Mesenchymal stem cell (in vitro differentiated cells and primary cell): ENCODE measurements around the gene BSND.
A peak's percentile ranks its signal among the peaks of the same experiment; 100 is the strongest.

Experiments
- DNase-seq: peaks from one replicate; pipeline ENCODE4 v3.0.0-alpha.2; 2013
- H2AFZ ChIP-seq: one replicate; pipeline ENCODE4 v1.6.1; 2013; ENCODE audit warnings: low read depth, mild to moderate bottlenecking, control low read depth, inconsistent platforms, low read length, moderate library complexity
- H2AK5ac ChIP-seq: 2 replicates; pipeline ENCODE4 v1.6.1; 2013; ENCODE audit warnings: low read length, moderate library complexity, mild to moderate bottlenecking, inconsistent platforms; ENCODE audit not compliant: severe bottlenecking
- H2BK120ac ChIP-seq: one replicate; pipeline ENCODE4 v1.6.1; 2013; ENCODE audit warnings: low read depth, mild to moderate bottlenecking, inconsistent platforms, low read length, moderate library complexity
- H2BK12ac ChIP-seq, 2 experiments: one replicate each; pipeline ENCODE4 v1.6.1; 2013; ENCODE audit warnings: inconsistent platforms in 2 of 2, low read length in 2 of 2, mild to moderate bottlenecking in 2 of 2, moderate library complexity in 2 of 2, control low read depth in 1 of 2
- H2BK15ac ChIP-seq: one replicate; pipeline ENCODE4 v1.6.1; 2013; ENCODE audit warnings: mild to moderate bottlenecking, low read depth, inconsistent platforms; ENCODE audit not compliant: poor library complexity, severe bottlenecking
- H2BK5ac ChIP-seq: 2 replicates; pipeline ENCODE4 v1.6.1; 2013; ENCODE audit warnings: low read depth, mild to moderate bottlenecking, low read length, control low read depth, inconsistent platforms; ENCODE audit not compliant: poor library complexity, severe bottlenecking
- H3K14ac ChIP-seq, 2 experiments: one replicate each; pipeline ENCODE4 v1.6.1; 2013; ENCODE audit warnings: inconsistent platforms in 2 of 2, low read length in 2 of 2, control low read depth in 1 of 2, mild to moderate bottlenecking in 1 of 2, moderate library complexity in 1 of 2
- H3K18ac ChIP-seq, 2 experiments: one replicate each; pipeline ENCODE4 v1.6.1; 2013; ENCODE audit warnings: inconsistent platforms in 2 of 2, low read length in 2 of 2, control low read depth in 1 of 2, low read depth in 1 of 2, mild to moderate bottlenecking in 1 of 2
- H3K23ac ChIP-seq, 2 experiments: one replicate each; pipeline ENCODE4 v1.6.1; 2013; ENCODE audit warnings: inconsistent platforms in 2 of 2, low read length in 2 of 2, mild to moderate bottlenecking in 2 of 2, moderate library complexity in 2 of 2, control low read depth in 1 of 2
- H3K27ac ChIP-seq: 2 replicates; pipeline ENCODE4 v1.5.1; 2013; ENCODE audit warnings: mild to moderate bottlenecking, moderate library complexity, low read length, control low read depth, inconsistent platforms; ENCODE audit not compliant: poor library complexity, severe bottlenecking
- H3K27me3 ChIP-seq, 2 experiments: 2 replicates each; pipeline versions ENCODE4 v1.6.1 to v1.7.0; 2013; ENCODE audit warnings: low read length in 2 of 2, mild to moderate bottlenecking in 2 of 2, moderate library complexity in 2 of 2, control low read depth in 1 of 2, inconsistent platforms in 1 of 2; ENCODE audit not compliant: control insufficient read depth in 1 of 2, insufficient read depth in 1 of 2
- H3K36me3 ChIP-seq, 2 experiments: 2 replicates each; pipeline versions ENCODE4 v1.6.1 to v1.7.0; 2013; ENCODE audit warnings: low read length in 2 of 2, control low read depth in 1 of 2, inconsistent platforms in 1 of 2, low read depth in 1 of 2, mild to moderate bottlenecking in 1 of 2; ENCODE audit not compliant: insufficient read depth in 2 of 2, control insufficient read depth in 1 of 2
- H3K4ac ChIP-seq, 2 experiments: one replicate each; pipeline ENCODE4 v1.6.1; 2013; ENCODE audit warnings: inconsistent platforms in 2 of 2, low read length in 2 of 2, mild to moderate bottlenecking in 2 of 2, moderate library complexity in 2 of 2, control low read depth in 1 of 2, low read depth in 1 of 2
- H3K4me1 ChIP-seq: 2 replicates; pipeline ENCODE4 v1.6.1; 2013; ENCODE audit warnings: low read depth, low read length, control low read depth; ENCODE audit not compliant: control insufficient read depth, insufficient read depth
- H3K4me2 ChIP-seq: 2 replicates; pipeline ENCODE4 v1.6.1; 2013; ENCODE audit warnings: low read length, mild to moderate bottlenecking, inconsistent platforms; ENCODE audit not compliant: poor library complexity, severe bottlenecking
- H3K4me3 ChIP-seq, 2 experiments: 2 replicates each; pipeline versions ENCODE4 v1.5.1 to v1.7.0; 2013; ENCODE audit warnings: low read length in 2 of 2, mild to moderate bottlenecking in 2 of 2, control low read depth in 1 of 2, low read depth in 1 of 2; ENCODE audit not compliant: insufficient read depth in 1 of 2
- H3K79me1 ChIP-seq: replicated peaks from 2 replicates; pipeline ENCODE4 v1.6.1; 2013; ENCODE audit warnings: mild to moderate bottlenecking, control low read depth, low read length, inconsistent platforms; ENCODE audit not compliant: poor library complexity, severe bottlenecking
- H3K9ac ChIP-seq: 2 replicates; pipeline ENCODE4 v1.7.0; 2013; ENCODE audit warnings: mild to moderate bottlenecking, low read length, moderate library complexity
- H3K9me3 ChIP-seq: 2 replicates; pipeline ENCODE4 v1.7.0; 2013; ENCODE audit warnings: mild to moderate bottlenecking, low read length; ENCODE audit not compliant: control insufficient read depth
- H4K8ac ChIP-seq: one replicate; pipeline ENCODE4 v1.6.1; 2013; ENCODE audit warnings: inconsistent platforms, mild to moderate bottlenecking, low read length, moderate library complexity
- H4K91ac ChIP-seq: one replicate; pipeline ENCODE4 v1.6.1; 2013; ENCODE audit warnings: mild to moderate bottlenecking, low read length, inconsistent platforms
- WGBS: methylation state at CpG from one replicate; pipeline ENCODE4 v1.1.7; 2013; ENCODE audit warnings: mixed read lengths; 5-methylcytosine and 5-hydroxymethylcytosine counted together

The BSND gene

GRCh38 chr1:54951810-54952226, 46.9 kb upstream of the BSND start:
- no peak for DNase-seq
- Histone ChIP-seq H2BK5ac (no peak overlapping the region), H3K9me3 (no peaks in the 10 kb centered on the region), H2BK120ac (no peak overlapping the region), H3K4me2 (no peak overlapping the region), H3K9ac (no peak overlapping the region), H4K91ac (no peak overlapping the region), H3K18ac (no peak overlapping the region), H3K4ac (no peak overlapping the region), H3K4me3 (no peak overlapping the region), H2AFZ (no peak overlapping the region), H3K14ac (no peak overlapping the region), H2BK12ac (no peak overlapping the region), H2AK5ac (no peak overlapping the region), H2BK15ac (no peak overlapping the region), H3K79me1 (no peaks in the 10 kb centered on the region), H3K23ac (no peak overlapping the region), H4K8ac (no peak overlapping the region), H3K36me3 (no peaks in the 10 kb centered on the region), H3K27me3 (no peaks in the 10 kb centered on the region), H3K4me1 (peaks cover 18% of the 10 kb centered on the region), H3K27ac (no peak overlapping the region)
- WGBS, result 90% methylated on average over 4 of the region's 4 CpGs

- Histone ChIP-seq H2AK5ac (peak overlapping the region; percentile 8), H3K14ac (no peak overlapping the region), H2BK15ac (no peak overlapping the region), H2BK12ac (no peak overlapping the region), H4K8ac (peak overlapping the region; percentile 72), H3K4me2 (no peak overlapping the region), H4K91ac (no peak overlapping the region), H3K4ac (no peak overlapping the region), H3K79me1 (no peaks in the 10 kb centered on the region), H3K18ac (peak overlapping the region in 1 of 2 experiments; percentile 29), H3K27me3 (no peaks in the 10 kb centered on the region), H3K23ac (no peak overlapping the region), H2BK5ac (no peak overlapping the region), H3K9ac (no peak overlapping the region), H3K4me3 (no peak overlapping the region), H3K36me3 (no peaks in the 10 kb centered on the region), H2AFZ (no peak overlapping the region), H3K27ac (no peak overlapping the region), H3K9me3 (peaks cover 8% of the 10 kb centered on the region), H2BK120ac (no peak overlapping the region), H3K4me1 (peaks cover 18% of the 10 kb centered on the region)
- DNase-seq, result peak; percentile 51
- WGBS, result 79% methylated on average over 4 of the region's 4 CpGs
Measured at GRCh38 chr1:54952950-54953718, 45.6 kb upstream of the BSND start.

GRCh38 chr1:54953846-54954245, 44.9 kb upstream of the BSND start:
- no peak overlapping the region for H2BK15ac ChIP-seq
- H3K4me3 ChIP-seq, result no peak overlapping the region
- H3K9me3 ChIP-seq, result peaks cover 12% of the 10 kb centered on the region
- DNase-seq, result no peak
- no peak overlapping the region for H2AFZ ChIP-seq
- peak overlapping the region; percentile 38 for H4K8ac ChIP-seq
- H2BK12ac ChIP-seq, result no peak overlapping the region
- no peak overlapping the region for H4K91ac ChIP-seq
- H3K27me3 ChIP-seq, result no peaks in the 10 kb centered on the region
- 75% methylated on average over 2 of the region's 3 CpGs for WGBS
- no peak overlapping the region for H2BK120ac ChIP-seq
- no peaks in the 10 kb centered on the region for H3K36me3 ChIP-seq
- peaks cover 18% of the 10 kb centered on the region for H3K4me1 ChIP-seq
- H3K27ac ChIP-seq, result no peak overlapping the region
- no peak overlapping the region for H2BK5ac ChIP-seq
- no peak overlapping the region for H3K4ac ChIP-seq
- H3K18ac ChIP-seq, result no peak overlapping the region
- H3K14ac ChIP-seq, result no peak overlapping the region
- H3K79me1 ChIP-seq, result no peaks in the 10 kb centered on the region
- no peak overlapping the region for H3K4me2 ChIP-seq
- H2AK5ac ChIP-seq, result no peak overlapping the region
- H3K9ac ChIP-seq, result no peak overlapping the region
- H3K23ac ChIP-seq, result no peak overlapping the region

- H3K23ac ChIP-seq, result no peak overlapping the region
- H2AFZ ChIP-seq, result no peak overlapping the region
- 0% methylated on average over 1 of the region's 1 CpG for WGBS
- no peaks in the 10 kb centered on the region for H3K27me3 ChIP-seq
- H3K4me2 ChIP-seq, result no peak overlapping the region
- peaks cover 16% of the 10 kb centered on the region for H3K4me1 ChIP-seq
- H3K18ac ChIP-seq, result no peak overlapping the region
- no peak overlapping the region for H3K4me3 ChIP-seq
- no peak overlapping the region for H4K91ac ChIP-seq
- no peak overlapping the region for H2BK15ac ChIP-seq
- peaks cover 16% of the 10 kb centered on the region for H3K9me3 ChIP-seq
- H2BK12ac ChIP-seq, result no peak overlapping the region
- H4K8ac ChIP-seq, result no peak overlapping the region
- peak; percentile 44 for DNase-seq
- H3K27ac ChIP-seq, result peak overlapping the region; percentile 67
- no peak overlapping the region for H3K4ac ChIP-seq
- H2BK120ac ChIP-seq, result no peak overlapping the region
- H3K9ac ChIP-seq, result no peak overlapping the region
- no peaks in the 10 kb centered on the region for H3K79me1 ChIP-seq
- no peak overlapping the region for H3K14ac ChIP-seq
- H2AK5ac ChIP-seq, result no peak overlapping the region
- H3K36me3 ChIP-seq, result no peaks in the 10 kb centered on the region
- no peak overlapping the region for H2BK5ac ChIP-seq
Measured at GRCh38 chr1:54955359-54955758, 43.4 kb upstream of the BSND start.
